ENCODE data around the gene SERPINI1.
"Not testable (repeated sequence)": the region's sequence is repeated elsewhere in the genome, so short reads cannot be mapped to it uniquely, and the experiment has no call there.

Gene SERPINI1

DNA sequence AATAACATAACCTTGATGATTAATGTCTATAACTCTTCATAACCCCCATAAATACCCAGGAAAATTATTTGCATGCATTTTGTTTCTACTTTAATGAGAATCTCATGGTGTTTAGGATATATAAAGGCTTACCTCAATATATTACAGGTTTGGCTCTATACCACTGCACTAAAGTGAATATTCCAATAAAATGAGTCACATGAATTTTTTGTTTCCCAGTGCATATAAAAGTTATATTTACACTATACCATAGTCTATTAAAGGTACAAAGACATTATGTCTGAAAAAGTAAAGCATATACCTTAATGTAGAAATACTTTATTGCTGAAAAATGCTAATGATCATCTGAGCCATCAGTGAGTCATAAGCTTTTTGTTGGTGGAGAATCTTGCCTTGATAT lies 74.7 kb downstream of the SERPINI1 start:
- DNase-seq = no peak

DNA sequence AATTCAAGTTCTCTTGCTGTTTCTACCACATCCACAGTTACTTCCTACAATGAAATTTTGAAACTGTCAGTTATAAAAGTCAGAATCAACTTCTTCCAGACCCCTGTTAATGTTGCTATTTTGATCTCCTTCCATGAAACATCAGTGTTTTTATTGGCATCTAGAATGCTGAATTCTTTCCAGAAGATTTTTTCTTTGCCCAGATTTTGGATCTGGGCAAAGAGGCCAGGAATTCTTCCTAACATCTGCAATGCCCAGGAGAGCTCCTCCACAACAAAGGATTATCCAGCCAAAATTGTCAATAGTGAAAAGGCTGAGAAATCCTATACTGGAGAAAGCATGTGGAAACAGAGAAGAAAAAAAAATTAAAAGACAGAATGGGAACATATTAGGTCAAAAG lies 75.5 kb downstream of the SERPINI1 start:
- no peak for DNase-seq

DNA sequence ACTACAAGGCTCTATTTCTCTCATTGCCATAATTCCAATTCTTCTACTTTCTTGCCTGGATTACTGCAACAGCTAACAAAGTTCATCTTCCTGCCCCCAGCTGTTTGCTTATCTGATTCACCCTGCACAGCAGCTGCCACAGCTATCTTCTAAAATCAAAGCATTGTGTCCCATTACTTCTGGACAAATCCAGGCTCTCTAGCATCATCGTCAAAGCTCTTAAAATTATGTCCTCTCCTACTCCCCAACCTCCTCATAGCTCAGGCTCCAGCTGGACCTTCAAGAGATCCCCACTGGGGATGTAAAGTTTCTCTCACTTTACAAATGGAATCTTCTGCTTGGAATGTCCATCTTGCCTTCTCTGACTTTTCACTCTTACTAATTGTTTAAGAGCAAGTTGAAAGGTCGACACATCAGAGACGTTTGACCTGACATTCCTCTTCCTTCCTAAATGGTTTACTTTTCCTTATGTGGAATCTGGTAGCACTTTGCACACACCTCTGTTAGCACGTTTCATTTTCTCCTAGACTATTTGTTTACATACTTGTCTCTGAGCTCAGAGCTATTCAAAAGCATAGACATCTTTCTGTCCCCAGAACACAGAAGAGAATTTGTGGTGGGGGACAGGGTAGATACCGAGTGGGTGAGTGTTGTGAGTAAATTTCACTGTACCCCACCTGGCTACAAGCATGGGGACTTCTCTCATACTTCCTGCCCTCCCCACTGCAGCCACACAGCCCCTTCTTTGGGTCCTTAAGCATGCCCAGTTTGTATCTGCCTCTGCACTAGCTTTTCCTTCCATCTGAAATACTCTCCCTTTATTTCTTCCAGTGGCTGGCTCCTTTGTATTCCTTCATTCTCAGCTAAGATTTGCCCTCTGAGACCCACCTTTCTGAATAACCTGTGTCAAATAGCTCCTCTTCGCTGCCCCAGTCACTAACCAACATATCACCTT lies 77.9 kb downstream of the SERPINI1 start:
- DNase-seq = no peak

DNA sequence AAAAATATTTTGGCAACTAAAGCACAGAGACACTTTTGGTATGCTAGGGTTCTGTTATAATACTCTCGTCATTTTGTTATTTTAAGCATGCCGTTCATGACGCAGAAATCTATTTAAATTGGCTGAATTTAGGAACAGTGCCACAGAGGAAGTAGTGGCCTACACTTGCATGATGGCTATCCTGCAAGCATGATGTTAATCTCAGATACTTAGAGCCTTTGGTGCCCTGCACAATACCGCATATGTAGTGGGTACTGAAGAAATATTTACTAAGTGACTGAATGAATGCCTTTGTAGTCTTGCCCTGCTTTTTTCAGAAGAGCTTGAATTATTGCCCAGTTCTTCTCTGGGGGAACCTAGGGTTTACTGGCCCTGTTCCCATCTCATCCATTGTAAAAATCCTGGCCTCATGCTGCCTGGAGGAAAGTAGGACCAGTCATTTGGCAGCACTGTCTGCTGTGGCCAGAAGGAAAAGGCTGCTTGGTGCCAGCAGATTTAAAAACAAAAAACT lies 79.0 kb downstream of the SERPINI1 start:
- DNase-seq = no peak

DNA sequence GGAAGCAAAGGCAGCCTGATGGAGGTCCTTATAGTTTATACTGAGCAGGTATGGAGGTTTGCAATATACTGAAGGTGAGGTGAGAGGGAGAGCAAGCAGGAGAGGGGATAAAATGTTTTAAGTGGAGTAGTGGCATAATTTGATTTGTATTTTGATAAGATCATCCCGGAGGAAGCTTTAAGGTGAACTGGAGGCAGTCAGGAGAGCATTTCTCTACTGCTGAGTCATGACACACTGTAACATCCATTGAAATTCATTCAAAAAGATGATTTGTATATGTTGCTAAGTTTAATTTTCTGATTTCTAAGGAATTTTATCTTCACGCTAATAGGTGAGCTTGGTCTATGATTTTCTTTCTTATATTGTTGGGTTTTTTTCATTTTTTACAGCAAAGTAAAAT lies 81.4 kb downstream of the SERPINI1 start:
- no peak for DNase-seq

DNA sequence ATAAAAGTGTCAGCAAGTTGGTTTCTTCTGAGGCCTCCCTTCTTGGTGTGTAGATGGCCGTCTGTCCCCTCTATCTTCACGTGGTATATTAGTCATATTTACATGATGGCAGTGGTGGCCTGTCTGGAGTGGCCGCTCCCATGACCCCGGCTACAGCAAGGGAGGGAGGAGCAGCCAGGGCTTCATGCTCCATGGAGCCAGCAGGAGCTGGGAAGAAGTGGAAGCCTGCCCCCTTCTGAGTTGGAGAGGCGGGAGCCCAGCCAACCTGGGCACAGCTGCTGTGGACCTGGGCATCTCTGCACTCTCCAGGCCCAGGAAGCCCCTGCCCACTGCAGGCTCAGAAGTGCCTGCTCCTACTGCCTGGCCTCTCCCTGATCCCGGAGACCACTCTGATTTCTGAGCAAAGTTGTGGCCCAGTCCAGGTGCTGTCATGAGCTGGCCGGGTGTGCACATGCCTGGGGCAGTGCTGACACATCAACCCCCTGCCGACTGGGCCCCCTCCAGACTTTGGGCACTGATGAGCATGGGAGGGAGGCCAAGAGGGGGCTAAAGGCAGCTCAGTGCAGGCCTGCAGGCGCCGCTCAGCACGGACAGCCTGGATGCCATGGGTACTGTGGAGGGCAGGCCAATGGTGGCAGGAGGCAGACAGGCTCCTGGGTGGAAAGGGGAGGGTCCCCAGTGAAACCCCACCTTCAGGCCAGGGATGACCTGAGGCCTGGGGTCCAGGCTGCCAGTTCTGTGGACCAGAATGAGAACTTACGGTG lies 84.8 kb downstream of the SERPINI1 start:
- no peak for DNase-seq

DNA sequence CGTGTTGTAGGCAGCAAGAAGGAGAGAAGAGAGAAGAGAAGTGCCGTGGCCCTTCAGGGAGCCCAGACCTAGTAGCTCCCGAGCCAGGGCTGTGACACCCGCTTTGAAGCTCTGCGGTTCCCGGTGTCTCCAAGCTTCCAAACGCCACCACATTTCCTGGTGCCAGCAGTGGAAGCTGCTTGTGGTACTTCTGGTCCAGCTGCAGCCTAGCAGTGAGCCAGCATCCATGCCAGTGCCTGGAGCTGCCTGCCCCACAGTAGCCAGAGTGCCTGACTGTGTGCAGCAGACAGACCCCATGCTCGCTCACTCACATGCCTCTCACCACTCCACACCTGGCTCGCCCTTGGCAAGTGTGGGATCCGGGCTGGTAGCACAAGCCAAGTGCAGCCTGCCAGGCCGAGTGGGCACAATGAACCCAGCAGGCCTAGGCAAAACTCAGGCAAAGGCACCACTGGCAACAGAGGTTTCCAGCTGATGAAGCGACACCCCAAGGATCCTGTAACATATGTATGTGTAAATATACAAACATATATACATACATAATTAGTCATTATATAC lies 85.8 kb downstream of the SERPINI1 start:
- no peak for DNase-seq

DNA sequence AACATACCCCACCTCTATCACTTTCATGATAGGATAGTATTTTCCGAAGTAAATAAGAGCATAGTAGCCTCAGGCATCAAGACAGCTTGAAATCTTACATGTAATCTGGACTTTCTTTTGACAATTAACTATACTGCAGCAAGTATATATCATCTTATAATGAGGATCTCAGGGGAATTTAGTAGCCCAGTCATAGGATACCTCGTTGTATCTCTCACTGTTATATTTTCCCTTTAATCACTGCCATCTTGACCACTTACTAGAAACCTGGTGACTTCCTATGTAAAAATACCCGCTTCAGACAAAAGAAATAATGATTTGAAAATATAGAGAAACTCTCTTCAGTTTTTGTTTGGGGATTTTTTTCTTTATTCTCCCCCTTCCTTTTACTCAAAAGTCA lies 88.2 kb downstream of the SERPINI1 start:
- no peak for DNase-seq

DNA sequence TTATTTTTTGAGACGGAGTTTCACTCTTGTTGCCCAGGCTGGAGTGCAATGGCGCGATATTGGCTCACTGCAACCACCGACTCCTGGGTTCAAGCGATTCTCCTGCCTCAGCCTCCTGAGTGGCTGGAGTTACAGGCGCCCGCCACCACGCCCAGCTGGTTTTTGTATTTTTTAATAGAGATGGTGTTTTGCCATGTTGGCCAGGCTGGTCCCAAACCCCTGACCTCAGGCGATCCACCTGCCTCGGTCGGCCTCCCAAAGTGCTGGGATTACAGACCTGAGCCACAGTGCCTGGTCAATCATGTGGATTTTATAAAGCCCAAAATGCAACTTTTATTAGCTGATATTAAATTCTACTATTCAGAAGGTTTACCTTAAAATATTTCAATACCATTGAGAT lies 92.1 kb downstream of the SERPINI1 start:
- DNase-seq = not testable (repeated sequence)

DNA sequence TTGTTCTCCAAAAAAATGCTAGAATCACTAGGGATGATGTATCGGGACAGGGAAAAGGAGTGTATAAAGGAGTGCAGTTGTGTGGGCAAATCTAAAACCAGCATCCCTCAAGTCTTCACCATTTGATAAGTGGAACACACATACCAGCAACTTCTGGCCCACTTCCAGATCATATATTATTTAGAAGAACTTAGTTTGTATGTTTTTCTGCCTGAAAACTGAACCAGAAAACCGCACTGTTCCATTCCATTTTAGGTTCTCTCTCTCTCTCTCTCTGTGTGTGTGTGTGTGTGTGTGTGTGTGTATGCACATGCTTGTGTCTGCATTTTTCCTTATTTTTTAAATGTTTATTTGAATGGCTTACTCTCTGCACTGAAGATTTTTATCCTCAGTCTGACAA lies 93.5 kb downstream of the SERPINI1 start:
- no peak for DNase-seq

DNA sequence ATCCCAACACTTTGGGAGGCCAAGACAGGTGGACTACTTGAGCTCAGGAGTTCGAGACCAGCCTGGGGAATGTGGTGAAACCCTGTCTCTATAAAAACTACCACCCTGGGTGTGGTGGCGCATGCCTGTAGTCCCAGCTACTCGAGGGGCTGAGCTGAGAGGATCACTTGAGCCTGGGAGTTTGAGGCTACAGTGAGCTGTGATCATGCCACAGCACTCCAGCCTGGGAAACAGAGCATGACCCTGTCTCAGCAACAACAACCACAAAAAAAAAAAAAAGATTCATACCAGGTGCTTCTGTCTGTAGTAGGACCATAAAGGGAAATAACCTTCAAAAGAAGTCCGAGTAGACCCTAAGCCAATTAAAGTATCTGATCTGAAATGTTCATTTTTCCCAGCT lies 94.5 kb downstream of the SERPINI1 start:
- no peak for DNase-seq

DNA sequence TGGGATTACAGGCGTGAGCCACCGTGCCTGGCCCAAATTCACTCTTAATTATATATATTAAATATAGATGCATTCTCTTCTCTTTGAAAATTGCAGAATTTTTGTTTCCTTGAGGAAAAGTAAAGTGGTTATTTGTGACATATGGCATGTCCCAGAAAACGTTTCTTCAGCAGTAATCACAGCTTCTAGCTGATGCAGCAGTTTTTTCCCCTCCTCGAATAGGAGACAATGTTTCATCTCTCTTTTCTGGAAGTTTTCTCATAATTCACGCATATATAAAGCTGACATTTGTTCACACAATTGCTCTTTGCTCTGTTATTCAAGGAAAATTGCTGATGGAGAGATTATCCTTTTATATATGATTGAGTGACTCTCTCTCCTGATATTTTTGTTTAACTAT lies 99.8 kb downstream of the SERPINI1 start:
- DNase-seq = no peak

DNA sequence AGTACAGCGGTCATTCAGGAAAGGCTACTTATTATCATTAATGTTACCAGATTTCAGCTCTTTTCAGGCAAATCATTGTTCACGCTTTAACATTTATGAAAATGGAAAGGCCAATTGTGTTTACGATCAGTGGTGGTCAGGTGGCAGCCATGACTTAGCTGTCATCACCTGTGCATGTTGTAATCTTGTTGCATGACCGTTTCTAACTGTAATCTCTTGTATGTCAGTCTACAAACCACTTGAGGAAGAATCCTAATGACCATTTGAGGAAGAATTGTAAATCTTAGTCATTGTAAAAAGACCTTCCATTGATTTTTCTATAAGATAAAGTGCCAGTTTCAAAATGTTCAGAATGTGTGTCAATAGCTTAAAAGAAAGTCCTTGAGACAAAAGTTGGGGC lies 100.4 kb downstream of the SERPINI1 start:
- no peak for DNase-seq

DNA sequence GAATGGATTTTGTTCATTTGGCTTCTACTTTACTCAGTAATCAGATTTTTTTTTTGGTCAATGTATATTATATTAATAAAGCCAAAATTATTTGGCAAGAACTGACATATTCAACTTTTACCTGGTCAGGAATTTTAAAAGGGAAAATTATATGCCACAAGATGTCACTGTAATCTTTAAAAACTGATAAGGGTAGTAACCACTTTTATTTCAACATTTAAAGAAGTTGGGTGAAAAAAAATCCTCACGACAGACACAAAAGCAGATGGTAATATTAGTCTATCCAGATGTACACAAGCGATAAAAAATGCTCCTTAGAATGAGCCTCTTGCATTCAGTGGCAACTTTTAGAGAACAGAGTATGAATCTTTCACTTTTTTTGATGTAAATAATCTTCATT lies 101.9 kb downstream of the SERPINI1 start:
- DNase-seq = no peak

DNA sequence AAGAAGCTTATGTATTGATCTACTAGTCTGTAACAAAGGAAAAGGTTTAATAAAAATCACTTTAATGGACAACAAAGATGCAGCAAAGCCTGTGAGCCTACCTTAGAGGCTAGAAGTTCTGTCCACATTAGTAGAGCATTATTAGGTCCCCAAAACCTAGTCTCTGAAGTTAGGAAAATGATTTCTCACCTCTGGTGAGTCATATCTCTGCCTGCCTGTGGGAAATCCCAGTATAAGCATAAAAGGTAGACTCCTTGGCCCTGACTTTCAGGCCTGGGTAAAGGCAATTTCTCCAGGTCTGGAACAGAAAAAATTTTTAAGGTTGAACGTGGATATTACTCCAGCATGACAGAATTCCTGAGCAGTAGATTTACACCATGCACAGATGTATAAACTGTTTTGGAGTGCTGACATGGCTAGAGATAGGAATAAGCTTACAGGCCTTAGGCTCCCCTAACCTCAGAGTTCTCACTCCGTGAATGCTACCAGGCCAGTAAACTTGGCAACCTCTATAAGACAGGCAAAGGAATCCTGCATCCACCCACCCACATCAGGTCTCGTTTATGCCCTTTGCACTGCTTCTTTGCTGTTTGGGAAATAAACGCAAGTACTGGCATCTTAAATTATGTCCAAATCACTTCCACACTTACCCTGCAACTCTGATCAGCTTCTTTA lies 104.1 kb downstream of the SERPINI1 start:
- DNase-seq = no peak

DNA sequence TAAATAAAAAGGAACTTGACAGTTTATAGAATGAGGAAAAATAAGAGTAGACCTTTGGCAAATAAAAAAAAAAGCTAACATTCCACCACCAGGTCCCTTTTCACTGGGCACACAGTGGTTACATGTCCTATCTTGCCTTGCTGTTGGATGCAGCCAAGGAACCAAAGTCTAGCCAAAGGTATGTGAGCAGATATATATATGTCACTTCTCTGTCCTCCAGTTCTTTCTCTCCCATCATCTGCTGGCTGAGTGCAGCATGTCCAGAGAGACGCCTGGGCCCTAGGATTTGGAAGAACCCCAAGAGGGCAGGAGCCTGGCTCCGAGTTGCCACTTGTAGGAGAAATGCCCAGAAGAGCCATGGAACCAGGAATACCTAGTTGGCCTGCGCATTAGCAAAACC lies 104.7 kb downstream of the SERPINI1 start:
- no peak for DNase-seq

DNA sequence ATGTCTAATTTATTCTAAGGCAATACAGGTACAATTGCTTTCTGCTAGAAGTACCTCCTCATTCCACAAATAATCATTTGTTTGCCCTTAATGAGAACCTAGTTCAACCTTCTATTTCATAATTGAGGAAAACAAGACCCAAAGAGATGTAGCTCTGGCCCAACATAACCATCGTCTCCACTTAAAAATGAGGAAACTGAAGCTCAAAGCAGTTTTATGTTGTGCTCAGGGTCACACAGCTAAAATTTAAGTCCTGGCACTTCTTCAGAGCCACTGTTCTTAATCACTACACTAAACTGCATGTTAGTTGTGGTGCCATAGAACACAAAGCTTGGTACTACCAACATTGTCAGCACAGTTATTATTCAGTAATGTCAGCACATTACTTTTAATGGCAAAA lies 108.0 kb downstream of the SERPINI1 start:
- DNase-seq = no peak

DNA sequence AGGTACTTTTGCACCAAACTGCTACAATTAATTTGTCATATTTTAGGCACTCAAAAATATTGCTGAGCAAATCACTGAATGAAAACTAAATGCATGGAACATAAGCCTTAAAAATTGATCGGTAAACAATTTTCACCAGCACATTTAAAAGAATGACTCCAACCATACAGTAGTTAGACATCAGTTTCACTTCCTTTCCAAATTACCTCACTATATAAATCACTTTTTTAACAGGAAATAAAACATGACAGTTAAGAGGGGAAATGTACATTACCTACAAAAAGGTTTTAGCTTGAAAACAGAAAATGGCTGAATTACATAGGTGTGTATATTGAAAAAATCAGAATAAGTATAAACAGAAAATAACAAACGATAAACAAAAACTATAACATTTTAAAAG lies 108.4 kb downstream of the SERPINI1 start:
- DNase-seq = no peak

DNA sequence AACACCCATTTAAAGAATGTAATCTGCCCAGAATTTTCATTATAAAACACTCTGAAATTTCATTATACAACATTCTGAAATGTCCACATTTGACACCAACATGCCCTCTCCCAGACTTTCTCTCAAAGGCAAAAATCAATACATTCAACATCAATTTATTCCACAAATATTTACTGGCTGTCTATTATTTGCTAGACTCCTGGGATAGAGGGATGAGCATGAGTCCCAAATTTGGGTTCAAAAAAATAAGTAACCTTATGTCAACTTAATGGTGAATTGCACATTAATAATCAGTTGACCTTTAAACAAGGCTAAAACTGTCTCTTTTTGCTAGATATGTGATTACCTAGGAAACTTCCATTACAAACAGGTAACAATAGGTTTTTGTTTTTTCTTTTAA lies 109.0 kb downstream of the SERPINI1 start:
- no peak for DNase-seq

DNA sequence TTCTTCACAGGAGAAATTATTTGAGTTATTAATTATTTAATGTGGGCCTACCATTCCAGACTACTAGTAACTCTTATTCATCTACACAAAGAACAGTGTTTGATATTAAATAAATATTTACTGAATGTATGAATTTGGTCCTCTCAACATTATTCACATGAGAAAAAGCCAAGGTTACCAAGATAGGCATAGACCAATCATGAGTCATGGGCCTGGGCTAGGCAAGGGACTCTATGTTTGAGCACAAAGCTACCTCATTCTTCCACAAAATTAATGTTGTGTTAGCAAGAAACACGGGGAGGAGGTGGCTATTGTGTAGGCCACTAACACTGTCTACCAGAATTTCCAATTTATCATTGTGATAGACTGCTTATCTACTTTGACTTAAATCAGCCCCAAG lies 115.7 kb downstream of the SERPINI1 start:
- no peak for DNase-seq

DNA sequence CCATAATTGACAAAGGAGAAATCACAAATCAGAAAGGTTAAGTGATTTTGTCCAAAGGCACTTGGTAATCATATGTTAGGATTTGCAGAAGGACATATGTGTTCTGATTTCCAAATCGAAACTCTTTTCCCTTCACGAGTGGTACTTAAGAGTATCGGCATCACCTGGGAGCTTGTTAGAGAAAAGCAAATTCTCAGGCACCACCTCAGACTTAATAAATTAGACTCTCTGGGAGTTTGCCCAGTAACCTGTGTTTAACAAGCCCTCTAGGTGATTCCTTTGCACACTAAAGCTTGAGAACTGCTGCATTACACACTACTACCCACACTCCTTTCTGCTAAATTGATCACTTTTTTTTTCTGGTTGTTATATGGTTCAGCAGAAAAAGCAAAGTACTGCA lies 116.2 kb downstream of the SERPINI1 start:
- DNase-seq = no peak

DNA sequence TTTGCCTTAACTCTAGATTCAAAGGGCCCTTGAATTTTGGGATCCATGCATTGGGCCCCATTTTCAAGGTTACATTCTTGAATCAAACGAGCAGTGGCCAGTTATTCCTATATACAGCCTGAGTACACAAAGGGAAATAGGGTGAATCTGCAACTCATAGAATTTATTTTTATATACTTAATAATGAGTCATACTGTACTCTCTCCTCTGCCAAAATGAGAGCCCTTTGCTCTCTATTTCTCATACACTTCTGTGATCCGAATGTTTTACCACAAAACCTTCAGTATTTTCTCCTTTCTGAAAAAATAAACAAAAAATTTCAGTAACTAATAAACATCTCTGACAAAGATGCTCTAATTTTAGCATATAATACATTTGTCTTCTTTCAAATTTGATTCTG lies 116.7 kb downstream of the SERPINI1 start:
- DNase-seq = no peak

DNA sequence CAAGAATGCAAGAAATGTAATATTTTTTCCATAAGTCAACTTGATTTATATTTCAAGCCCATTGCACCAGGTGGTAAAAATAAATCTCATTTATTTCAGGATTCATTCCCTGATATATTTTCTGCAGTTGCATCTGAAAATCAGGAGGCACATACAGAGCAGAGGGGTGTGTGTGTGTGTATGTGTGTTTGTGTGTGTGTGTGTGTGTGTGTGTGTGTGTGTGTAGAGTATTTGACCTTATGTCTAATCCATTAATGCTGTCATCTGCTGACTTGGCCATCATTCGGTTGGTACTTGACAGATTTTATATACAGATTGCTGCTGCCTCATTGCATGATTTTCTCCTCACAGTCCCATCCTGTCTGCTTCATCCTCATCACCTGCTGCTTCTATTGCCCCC lies 118.5 kb downstream of the SERPINI1 start:
- DNase-seq = no peak
